Myocyte (in vitro differentiated cells): ENCODE measurements around the gene SLC34A3. TPM values are rescaled to one million over a fixed set of nuclear protein-coding genes. Genes with fewer than 3 reads are reported as not detected.
A peak's percentile ranks its signal among the peaks of the same experiment; 100 is the strongest.
"Not testable (repeated sequence)": the region's sequence is repeated elsewhere in the genome, so short reads cannot be mapped to it uniquely, and the experiment has no call there.

Experiments used
- DNase-seq: peaks from one replicate; pipeline ENCODE4 v3.0.0-alpha.2; 2012; ENCODE audit warnings: low read depth
- total RNA-seq: library from RNA; depleted of rRNA; stranded (reverse); fragments of >200 nt; gene quantifications from 2 replicates; pipeline ENCODE4 v1.2.3, GENCODE V29; 2014

Gene SLC34A3
- total RNA-seq, 1 donor from 2014 or later, result 0.56 TPM

- DNase-seq, result no peak
These were observed 1.5 kb upstream of the SLC34A3 start for GRCh38 chr9:137228968-137229896.

GRCh38 chr9:137229903-137230704 lies 597 bp upstream of the SLC34A3 start:
- DNase-seq, result no peak

- no peak for DNase-seq
These were observed 805 bp downstream of the SLC34A3 start for GRCh38 chr9:137231372-137232039.

- DNase-seq, result no peak
These were observed 1.4 kb downstream of the SLC34A3 start for GRCh38 chr9:137232101-137232500.

- peak; percentile 64 for DNase-seq
These were observed 1.8 kb downstream of the SLC34A3 start for GRCh38 chr9:137232510-137232909.

- no peak for DNase-seq
These were observed 2.7 kb downstream of the SLC34A3 start for GRCh38 chr9:137233143-137233980.

- no peak for DNase-seq
These were observed 3.5 kb downstream of the SLC34A3 start for GRCh38 chr9:137234055-137234697.

- DNase-seq, result no peak
These were observed 4.2 kb downstream of the SLC34A3 start for GRCh38 chr9:137234758-137235423.

- DNase-seq, result no peak
These were observed 4.9 kb downstream of the SLC34A3 start for GRCh38 chr9:137235424-137236237.

- DNase-seq, result peak; percentile 80
These were observed 5.7 kb downstream of the SLC34A3 start for GRCh38 chr9:137236238-137236935.

- peak; percentile 63 for DNase-seq
These were observed 6.3 kb downstream of the SLC34A3 start for GRCh38 chr9:137236936-137237421.

- peak; percentile 96 for DNase-seq
These were observed 7.3 kb downstream of the SLC34A3 start for GRCh38 chr9:137237759-137238726.

GRCh38 chr9:137239541-137240200 lies 9.0 kb downstream of the SLC34A3 start:
- DNase-seq, result not testable (repeated sequence)

- DNase-seq, result peak; percentile 92
These were observed 9.7 kb downstream of the SLC34A3 start for GRCh38 chr9:137240318-137240840.

- peak; percentile 100 for DNase-seq
These were observed 10.3 kb downstream of the SLC34A3 start, which contains the start of gene TUBB4B for GRCh38 chr9:137240841-137241489. Gene TUBB4B (plus strand): TSS chr9:137241287. CDS start chr9:137241361, 74 bp downstream.
